Central memory CD4-positive, alpha-beta T cell (primary cell): ENCODE measurements around the gene ADTRP.

ENCODE experiments used
- DNase-seq: peaks from one replicate; pipeline ENCODE4 v3.0.0; 2022
- total RNA-seq, 3 experiments: gene quantifications; one replicate each; lab custom pipeline; 2026; lab: John Stamatoyannopoulos, UW

Gene ADTRP
- 24.2 to 86.6 (median 36.8) reads per million in 3 experiments for total RNA-seq

- DNase-seq, result no peak
Measured at GRCh38 chr6:11778648-11779328, at the start of gene ADTRP. ADTRP (minus strand) TSS chr6:11778803; CDS start chr6:11778759, 44 bp downstream.

GRCh38 chr6:11826779-11827178 is 48.2 kb upstream of the ADTRP start:
- DNase-seq, result no peak

GRCh38 chr6:11824986-11825385 is 46.4 kb upstream of the ADTRP start:
- DNase-seq, result no peak

- no peak for DNase-seq
Measured at GRCh38 chr6:11822346-11822745, 43.7 kb upstream of the ADTRP start.

- DNase-seq, result no peak
Measured at GRCh38 chr6:11821781-11822180, 43.2 kb upstream of the ADTRP start.

- no peak for DNase-seq
Measured at GRCh38 chr6:11820821-11821220, 42.2 kb upstream of the ADTRP start.

GRCh38 chr6:11819486-11819885 is 40.9 kb upstream of the ADTRP start:
- DNase-seq, result no peak

- DNase-seq, result no peak
Measured at GRCh38 chr6:11815231-11815630, 36.6 kb upstream of the ADTRP start.

- no peak for DNase-seq
Measured at GRCh38 chr6:11814819-11815218, 36.2 kb upstream of the ADTRP start.

GRCh38 chr6:11814106-11814505 is 35.5 kb upstream of the ADTRP start:
- no peak for DNase-seq

- DNase-seq, result no peak
Measured at GRCh38 chr6:11813606-11814005, 35.0 kb upstream of the ADTRP start.

GRCh38 chr6:11812951-11813350 is 34.3 kb upstream of the ADTRP start:
- no peak for DNase-seq

GRCh38 chr6:11812439-11812838 is 33.8 kb upstream of the ADTRP start:
- DNase-seq, result no peak

GRCh38 chr6:11811644-11812264 is 33.2 kb upstream of the ADTRP start:
- DNase-seq, result no peak

- DNase-seq, result no peak
Measured at GRCh38 chr6:11810854-11811643, 32.4 kb upstream of the ADTRP start.

- no peak for DNase-seq
Measured at GRCh38 chr6:11810039-11810541, 31.5 kb upstream of the ADTRP start.

- DNase-seq, result no peak
Measured at GRCh38 chr6:11808054-11808453, 29.5 kb upstream of the ADTRP start.

- no peak for DNase-seq
Measured at GRCh38 chr6:11806561-11807317, 28.1 kb upstream of the ADTRP start.

GRCh38 chr6:11805259-11806053 is 26.9 kb upstream of the ADTRP start:
- no peak for DNase-seq

GRCh38 chr6:11804701-11805100 is 26.1 kb upstream of the ADTRP start:
- no peak for DNase-seq

GRCh38 chr6:11804135-11804534 is 25.5 kb upstream of the ADTRP start:
- no peak for DNase-seq

GRCh38 chr6:11803591-11803971 is 25.0 kb upstream of the ADTRP start:
- no peak for DNase-seq
